Muscle of back (tissue), 11 donors: ENCODE measurements around the gene ABCC1. TPM values are rescaled to one million over a fixed set of nuclear protein-coding genes. Genes with fewer than 3 reads are reported as not detected.

Experiments used
- DNase-seq, 3 donors: peaks; one replicate each; pipeline versions ENCODE4 v3.0.0 to v3.0.0-alpha.2; 2013
- polyA plus RNA-seq, 10 donors: library from polyadenylated mRNA; unstranded; fragments of 120-200 nt; gene quantifications; one replicate each; pipeline ENCODE4 v1.2.1, GENCODE V29; 2013; ENCODE audit not compliant: insufficient read length in 10 of 10

The ABCC1 gene
- polyA plus RNA-seq, 10 donors = 4.3 to 9.9 (median 6.0) TPM

DNA sequence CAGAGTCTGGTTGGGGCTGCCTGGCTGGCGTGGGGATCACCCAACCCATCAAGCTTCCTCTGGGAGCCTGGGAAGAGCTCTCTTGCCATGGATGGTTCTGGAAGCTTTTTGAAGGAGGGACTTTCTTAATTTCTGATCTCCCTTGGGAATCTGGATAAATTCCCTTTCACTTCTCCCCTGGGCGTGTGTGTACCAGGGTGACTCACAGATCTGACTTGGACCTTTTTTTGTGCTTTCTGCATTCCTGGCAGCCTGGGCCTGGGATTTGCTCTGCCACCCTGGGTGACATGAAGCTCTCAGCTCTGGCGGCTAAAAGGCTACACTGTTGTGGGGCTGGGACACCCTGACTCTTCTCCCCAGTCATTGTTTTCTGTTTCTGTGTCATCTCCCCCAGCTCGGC lies 70.1 kb downstream of the ABCC1 start:
- no peak for DNase-seq

DNA sequence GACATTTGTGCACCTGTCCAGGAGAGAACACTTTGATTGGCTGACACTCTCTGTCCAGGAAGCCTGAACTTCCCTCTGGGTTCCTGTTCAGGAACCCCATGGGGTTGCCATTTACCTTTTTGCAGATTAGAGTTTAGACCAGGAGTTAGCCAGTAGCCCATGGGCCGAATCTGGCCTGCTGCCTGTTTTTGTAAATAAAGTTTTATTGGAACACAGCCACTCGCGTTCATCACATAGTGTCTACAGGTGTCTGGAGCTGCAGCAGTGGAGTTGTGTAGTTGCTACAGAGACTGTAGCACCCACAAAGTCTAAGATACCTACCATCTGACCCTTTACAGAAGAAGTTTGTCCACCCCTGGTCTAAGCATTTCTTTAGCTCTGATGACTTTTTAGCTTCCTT lies 70.9 kb downstream of the ABCC1 start:
- DNase-seq = no peak

DNA sequence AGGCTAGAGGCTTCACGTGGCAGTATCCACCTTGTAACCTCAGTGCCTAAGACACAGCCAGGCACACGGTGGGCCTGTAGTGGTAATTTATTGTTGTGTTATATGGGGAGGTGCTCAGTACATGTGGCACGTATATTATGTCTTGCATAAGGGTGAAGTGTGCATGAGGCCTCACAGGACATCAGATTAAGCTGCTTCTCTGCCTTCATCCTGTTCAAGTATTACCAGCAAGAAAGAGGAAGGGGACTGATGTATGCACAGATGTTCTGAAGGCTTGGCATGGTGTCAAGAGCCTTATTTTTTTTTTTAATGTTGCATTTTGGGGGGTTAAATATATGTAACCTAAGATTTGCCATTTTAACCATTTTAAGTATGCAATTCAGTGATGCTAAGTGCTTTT lies 71.6 kb downstream of the ABCC1 start:
- no peak for DNase-seq

DNA sequence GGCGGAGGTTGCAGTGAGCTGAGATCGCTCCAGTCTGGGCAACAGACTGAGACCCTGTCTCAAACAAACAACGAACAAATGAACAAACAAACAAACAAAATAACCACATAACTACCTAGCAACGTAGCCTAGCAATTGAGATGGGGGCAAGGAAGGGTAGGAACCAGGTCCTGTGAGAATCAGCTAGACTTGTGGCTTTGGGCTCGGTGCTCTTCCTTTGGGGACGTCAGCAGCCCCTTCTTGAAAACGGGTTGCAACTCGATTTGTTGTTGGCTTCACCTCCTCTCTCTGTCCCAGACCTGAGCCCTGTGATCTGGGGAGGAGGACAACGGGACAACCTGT lies 72.2 kb downstream of the ABCC1 start:
- DNase-seq = no peak

DNA sequence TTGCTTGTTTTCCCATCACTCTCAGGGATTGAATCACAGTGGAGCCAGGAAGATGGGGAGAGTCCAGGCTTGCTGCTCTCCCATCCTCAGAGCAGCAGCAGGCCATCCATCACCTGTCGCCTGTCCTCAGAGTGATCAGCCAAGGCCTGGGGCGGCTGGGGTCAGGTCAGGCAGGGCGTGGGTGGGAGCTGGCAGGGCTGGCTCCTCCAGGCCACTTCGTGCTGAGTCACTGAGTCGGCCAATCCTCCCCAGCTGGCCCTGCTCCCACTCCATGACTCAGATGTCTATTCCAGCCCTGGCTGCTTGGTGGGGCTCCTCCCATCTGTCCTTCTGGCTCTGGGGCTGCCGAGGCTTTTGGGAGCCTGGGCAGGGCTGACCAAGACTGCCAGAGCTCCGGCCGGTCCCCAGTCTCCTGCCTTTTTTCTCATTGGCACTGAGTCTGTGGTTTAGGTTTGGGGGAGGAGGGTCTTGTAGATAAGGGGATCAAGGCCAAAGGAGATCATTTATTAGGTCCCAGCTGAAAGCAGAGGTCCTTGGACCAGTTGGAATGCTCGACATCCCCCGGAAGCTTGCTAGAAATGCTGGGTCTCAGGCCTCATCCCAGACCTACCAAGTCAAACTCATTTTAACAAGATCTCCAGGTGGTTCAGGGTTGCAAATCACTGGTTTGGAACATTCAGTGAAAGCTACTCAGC lies 72.7 kb downstream of the ABCC1 start:
- DNase-seq = peak; percentile 88 to 94 (median 89)

DNA sequence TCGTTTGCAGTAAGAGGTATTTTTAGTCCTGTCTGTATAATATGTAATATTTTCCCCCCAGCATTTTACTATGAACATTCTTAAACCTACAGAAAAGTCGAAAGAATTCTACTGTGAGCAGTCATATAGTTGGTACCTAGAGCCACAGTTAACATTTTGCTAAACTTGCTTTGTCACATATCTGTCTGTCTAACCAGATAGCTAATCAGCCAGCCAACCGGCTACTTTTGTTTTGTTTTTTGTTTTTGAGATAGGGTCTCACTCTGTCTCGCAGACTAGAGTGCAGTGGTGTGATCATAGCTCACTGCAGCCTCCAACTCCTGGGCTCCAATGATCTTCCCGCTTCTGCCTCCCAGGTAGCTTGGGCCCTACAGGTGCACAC lies 73.3 kb downstream of the ABCC1 start:
- DNase-seq = no peak

DNA sequence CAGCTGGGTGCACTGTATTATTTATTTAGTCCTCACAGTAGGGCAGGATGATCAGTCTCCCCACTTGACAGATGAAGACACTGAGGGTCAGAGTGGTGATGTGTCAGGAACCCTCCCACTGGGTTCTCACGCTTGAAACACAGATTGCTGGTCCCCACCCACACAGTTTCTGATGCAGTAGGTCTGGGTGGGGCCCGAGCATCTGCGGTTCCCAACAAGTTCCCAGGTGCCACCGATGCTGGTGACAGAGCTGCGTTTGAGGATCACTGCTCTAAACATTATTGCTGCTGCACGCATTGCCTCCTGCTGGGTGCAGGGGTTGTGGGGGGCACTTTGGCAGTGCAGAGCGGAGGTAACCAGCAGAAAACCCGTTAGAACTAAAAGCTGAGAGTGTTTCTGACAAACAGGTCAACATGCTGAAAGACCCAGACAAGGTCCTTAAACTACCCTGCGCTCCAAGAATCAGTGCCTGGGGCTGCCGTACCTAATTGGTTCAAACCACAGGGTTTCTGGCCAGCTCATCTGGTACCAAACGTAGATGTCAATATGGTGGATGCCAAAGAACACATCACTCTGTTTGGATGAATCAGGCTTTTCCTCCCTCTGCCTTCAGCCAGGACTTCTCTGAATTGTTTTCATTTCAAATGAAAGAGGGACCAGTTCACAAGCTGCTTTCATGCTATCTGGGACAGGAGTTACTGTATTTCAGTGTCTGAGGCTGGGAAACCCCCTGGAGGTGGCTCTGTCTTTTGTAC lies 76.0 kb downstream of the ABCC1 start:
- DNase-seq = peak in 1 of 3 donors; percentile 47

DNA sequence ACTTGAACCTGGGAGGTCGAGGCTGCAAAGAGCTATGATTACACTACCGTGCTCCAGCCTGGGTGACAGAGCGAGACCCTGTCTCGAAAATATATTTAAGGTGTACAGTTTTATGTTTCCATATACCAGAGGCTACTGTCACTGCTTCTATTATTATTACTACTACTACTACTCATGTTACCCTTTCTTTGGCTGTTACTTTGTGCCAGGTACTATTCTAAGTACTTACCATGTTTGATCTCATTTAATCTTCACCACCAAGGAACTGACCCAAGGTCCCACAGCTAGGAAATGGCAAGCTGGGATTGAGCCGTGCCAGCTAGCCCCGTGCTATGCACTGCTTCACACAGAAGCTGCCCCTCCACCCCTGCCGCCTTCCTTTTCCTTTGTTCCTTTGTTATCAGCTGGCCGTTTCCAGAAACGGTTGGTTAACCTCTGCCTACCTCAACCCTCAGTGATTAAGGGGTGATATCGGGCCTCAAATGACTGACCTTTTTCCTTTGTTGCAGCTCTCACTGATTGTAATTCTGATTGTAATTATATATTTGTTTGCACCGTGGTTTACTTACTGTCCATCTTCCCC lies 78.4 kb downstream of the ABCC1 start:
- no peak for DNase-seq

DNA sequence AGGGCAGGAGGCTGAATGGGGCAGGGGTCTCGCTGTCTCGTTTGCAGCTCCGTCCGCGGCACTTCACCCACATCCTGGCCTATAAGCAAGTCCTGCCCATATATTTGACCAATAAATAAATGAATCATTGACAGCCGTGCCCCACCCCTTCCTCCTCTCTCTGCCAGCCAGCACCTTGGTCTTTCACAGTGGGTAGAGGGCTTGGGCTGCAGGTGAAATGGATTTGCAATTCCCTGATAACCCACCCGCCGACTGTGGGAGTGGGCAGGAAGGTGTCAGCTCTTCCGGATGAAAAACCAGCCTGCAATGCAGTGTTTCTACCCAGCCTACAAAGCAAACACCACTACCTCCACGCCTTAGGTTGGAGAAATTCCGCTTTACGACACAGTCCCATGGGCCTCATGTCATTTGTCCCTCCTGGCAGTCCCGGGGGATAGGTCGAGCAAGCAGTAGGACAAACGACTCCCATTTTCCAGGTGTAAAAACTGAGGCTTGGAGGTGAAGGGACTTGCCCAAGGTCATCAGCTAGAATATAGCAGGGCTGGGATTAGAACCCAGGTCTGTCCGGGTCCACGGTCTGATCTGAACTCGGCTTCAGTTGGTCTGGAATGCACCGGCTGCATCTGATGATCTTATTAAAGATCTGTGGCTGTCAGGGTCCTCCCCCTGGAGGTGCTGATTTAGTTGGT lies 79.0 kb downstream of the ABCC1 start:
- DNase-seq = no peak

DNA sequence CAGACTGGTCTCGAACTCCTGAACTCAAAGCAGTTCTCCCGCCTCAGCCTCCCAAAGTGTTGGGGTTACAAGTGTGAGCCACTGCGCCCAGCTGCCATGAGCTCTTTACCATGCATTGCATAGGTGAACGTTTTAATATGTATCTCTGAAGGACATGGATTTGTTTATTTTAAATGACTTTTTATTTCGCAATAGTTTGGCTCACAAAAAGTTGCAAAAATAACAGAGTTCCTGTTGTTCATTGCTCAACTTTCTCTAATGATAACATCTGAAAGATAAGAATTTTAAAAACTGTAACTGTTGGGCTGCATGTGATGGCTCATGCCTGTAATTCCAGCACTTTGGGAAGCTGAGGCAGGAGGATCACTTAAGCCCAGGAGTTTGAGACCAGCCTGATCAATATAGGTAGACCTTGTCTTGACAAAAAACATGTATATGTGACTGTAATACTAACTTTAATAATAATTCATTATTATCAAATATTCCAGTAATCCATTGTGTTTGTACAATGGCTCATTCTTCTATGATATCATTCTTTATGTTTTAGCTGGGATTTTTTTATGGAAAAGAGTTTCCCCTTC lies 80.1 kb downstream of the ABCC1 start:
- DNase-seq = no peak

DNA sequence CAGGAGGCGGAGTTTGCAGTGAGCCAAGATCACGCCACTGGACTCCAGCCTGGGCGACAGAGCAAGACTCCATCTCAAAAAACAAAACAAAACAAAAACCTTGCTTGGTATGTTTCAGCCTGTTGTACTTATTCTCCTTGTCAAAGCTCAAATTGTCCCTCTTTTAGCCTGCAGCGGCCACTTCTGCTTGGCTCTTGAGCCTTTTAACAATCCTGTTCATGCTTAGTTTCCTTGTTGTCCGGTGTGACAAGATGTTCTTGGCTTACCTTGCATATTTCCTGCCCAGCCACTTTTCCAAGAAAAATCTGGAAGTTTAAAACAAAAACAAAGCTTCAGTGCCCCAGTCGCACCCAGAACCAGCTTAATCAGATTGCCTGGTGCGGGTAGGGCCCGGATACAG lies 81.0 kb downstream of the ABCC1 start:
- no peak for DNase-seq

DNA sequence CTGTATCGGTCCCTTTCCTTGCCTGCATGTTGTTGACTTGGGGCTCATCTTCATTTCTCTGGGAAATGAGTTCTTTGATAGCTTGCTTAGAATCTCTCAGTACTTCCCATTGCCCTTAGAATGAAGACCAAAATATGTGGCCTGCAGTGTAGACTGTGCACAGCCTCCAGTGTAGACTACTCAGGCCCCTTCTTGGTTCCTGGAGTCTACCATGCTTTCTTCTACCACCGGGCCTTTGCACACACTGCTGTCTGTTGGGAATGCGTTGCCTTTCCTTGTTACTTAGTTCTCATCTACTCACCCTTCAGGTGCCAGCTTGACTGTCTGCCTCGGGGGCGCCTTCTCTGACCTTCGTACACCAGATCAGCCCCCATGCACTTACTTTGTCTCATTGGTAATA lies 82.0 kb downstream of the ABCC1 start:
- DNase-seq = no peak

DNA sequence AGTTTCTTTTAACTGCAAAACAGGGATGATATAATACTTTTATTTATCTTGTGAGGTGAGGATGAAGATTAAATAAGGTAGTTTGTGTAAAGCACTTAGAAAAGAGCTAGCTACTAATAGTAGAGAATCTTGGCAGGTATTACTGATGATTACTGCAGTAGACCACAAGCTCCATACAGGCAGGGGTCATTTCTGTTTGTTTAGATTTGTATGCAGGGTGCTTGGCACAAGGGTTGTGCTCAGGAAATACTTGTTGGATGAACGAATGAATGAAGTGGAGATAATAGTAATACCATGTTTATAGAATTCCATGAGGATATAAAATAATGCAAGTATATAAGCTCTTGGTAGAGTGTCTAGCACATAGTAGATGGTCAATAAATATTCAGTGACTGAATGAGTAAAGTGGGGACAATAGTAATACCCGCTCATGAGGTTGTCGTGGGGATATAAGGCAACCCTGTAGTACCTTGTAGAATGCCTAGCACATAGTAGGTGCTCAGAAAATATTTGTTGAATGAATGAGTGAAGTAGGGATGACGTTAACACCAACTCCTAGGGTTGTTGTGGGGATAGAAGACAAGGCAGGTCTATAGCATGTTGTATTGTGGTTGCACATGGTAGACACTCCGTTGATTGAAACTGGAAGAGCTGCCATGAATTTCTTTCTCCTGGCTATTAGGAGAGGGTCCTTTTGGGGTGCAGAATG lies 83.0 kb downstream of the ABCC1 start:
- DNase-seq = no peak

DNA sequence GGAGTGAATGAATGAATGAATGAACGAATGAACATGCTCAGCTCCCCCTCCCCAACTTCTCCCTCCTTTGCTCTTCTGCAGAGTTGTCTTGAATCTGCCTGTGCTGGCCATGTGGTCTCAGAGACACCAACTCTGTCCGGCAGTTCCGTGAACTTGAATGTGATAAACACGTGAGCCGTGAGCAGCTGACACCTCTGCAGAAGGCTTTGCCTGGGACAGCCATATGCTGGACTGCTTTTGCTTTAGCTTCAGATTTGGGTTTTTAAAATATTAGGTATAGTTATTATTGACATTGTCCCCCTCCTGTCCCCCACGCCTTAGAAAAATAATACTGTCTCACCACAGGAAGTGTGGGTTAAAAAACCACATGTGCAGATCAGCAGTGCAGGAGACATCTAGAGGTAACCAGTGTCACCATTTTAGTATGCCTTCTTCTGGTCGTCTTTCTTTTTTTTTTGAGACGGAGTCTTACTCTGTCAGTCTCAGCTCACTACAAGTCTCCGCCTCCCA lies 83.8 kb downstream of the ABCC1 start:
- DNase-seq = no peak

DNA sequence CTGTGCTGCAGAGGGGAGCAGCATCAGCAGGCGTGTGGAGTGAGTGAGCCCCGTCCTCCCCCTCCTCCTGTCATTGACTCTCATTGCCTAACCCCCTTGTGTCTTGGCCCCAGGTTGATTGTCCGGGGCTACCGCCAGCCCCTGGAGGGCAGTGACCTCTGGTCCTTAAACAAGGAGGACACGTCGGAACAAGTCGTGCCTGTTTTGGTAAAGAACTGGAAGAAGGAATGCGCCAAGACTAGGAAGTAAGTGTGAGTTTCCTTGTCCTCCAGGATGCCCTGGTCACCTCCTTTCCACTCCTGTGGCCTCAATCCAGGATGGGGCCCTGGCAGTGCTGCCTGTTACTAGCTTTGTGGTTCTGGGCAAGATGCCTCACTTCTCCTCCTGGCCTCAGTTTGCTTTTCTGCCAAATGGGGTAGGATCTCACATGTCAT lies 87.0 kb downstream of the ABCC1 start:
- DNase-seq = no peak

DNA sequence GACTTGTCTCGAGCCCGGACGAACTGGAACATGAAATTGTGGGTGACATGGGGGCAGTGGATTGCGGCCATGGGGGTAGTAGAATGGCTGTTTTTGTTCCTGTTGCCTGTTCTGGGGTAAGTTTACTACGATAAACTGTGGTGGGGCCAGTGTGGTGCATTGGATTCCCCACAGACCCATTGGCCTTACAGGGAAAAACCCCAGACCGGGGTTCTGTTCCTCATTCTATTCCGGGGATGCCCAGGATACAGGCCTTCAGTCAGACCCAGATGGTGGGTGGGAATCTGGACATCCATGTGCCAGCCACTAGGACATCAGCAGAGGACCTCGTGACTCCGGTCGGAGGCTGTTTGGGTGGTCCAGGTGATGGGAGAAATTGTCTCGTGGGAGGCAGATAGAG lies 88.1 kb downstream of the ABCC1 start:
- no peak for DNase-seq

DNA sequence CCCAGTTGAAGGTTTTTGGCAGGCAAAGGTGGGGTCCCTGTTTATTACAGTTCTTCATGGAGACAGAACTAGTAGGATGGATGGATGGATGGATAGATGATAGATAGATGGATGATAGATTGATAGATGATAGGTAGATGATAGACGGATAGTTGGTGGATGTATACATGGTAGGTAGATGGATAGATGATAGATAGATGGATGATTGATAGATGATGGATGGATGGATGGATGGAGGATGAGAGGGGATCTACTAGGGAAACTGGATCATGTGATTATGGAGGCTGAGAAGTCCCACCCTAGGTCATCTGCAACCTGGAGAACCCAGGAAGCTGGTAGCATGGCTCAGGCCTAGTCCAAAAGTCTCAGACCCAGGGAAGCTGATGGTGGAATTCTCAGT lies 88.6 kb downstream of the ABCC1 start:
- DNase-seq = no peak

DNA sequence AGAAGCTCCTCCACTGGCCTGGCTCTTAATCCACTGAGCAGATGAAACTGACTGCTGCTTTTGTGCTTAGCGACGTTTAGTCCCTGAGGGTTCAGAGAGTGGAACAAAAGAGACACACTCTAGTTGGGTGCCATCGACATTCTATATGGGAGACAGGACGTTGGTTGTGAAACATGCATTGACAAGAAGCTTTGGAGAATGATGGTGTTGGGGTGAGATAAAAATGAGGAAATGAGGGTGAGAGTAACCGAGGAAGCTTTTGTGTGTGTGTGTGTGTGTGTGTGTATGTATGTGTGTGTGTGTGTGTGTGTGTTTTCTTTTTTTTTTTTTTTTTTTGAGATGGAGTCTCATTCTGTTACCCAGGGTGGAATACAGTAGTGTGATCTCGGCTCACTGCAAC lies 89.5 kb downstream of the ABCC1 start:
- DNase-seq = no peak

DNA sequence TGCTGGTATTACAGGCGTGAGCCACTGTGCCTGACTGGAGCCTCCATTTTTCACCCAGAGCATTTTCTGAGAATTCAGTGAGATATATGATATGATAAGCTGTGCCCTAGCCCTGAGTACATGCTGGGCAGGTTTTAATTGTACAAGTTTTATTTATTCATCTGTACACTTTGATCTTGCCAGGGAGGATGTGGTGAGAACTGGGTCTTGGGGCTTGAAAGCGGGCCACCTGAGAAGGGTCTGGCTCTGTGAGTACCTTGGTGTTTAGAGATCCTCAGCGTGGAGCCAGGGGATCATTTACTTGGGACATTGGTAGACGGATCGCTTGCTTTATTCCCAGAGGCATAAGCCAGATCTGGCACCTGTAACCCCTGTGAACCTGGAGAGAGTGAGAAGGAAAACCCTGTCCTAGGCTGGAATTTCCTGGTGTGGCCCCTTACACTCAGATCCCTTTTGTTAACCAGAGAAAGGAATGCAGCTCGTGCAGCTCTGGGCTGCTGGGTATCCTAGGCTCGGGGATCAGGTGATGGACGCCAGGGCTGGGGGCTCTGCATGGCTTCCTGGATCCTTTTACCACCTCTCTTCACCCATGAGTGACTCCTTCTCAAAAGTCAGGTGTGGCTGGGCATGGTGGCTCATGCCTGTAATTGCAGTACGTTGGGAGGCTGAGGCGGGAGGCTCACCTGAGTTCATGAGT lies 91.9 kb downstream of the ABCC1 start:
- DNase-seq = no peak

DNA sequence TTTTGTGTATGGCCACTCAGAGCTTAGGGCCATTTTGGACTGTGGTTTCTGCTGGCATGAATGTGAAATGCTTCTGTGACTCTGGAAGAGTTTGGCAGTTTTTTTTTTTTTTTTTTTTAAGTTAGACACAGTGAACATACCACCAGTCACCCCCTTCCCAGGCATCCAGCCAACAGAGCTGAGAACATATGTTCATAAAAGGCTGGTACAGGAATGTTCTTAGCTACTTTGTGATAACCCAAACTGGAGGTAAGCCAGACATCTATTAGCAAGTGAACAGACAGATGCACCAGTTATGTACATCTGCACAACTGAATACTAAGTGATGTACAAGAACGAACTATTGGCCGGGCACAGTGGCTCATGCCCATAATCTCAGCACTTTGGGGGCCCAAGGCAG lies 92.7 kb downstream of the ABCC1 start:
- peak in 2 of 3 donors; percentile 15 to 51 for DNase-seq

DNA sequence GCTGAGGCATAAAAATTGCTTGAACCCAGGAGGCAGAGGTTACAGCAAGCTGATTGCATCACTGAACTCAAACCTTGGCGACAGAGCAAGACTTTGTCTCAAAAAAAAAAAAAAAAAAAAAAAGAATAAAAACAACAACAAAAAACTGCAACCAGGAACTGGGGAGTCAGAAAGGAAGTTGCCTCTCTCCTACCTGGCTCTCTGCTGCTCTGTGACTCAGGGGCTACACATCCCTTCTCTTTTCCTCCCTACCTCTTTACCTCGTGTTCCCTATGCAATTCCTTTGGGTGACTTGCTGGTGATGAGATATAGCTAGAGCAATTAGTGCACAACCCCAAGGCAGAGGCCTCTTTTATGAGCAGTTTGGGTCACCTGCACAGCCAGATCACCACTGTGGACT lies 95.9 kb downstream of the ABCC1 start:
- no peak for DNase-seq
